GM12878 (cell line): Measurements from ENCODE around the gene HASPIN. TPM values are rescaled to one million over a fixed set of nuclear protein-coding genes. Genes with fewer than 3 reads are reported as not detected.
"Not testable (repeated sequence)": the region's sequence is repeated elsewhere in the genome, so short reads cannot be mapped to it uniquely, and the experiment has no call there.

Experiments used
- ATAC-seq: fragments of 200-7000 bp; cut with Tn5 transposase; 3 replicates; pipeline ENCODE4 v1.9.1; 2020; ENCODE audit warnings: mild to moderate bottlenecking, moderate library complexity
- BruUV-seq: library from RNA; stranded (reverse); fragments of 400-500 nt; replicated peaks from 2 replicates; lab custom pipeline; 2021; lab: Mats Ljungman, UMichigan
- CTCF ChIA-PET: fragments of 300-600 bp; sonication (Branson Sonifier 250); formaldehyde crosslinking; extraction: SDS; loops from one replicate; lab custom pipeline; 2021; ENCODE audit warnings: inconsistent platforms; lab: Yijun Ruan, JAX
- POLR2A ChIA-PET: fragments of 350-600 bp; formaldehyde crosslinking; extraction: SDS; loops from one replicate; lab custom pipeline; 2021; ENCODE audit warnings: inconsistent platforms; lab: Charles Lee
- RAD21 ChIA-PET: fragments of 300-600 bp; sonication (Branson Sonifier 250); formaldehyde crosslinking; loops from one replicate; lab custom pipeline; 2023; ENCODE audit warnings: antibody characterized with exemption; ENCODE audit not compliant: unreplicated experiment; lab: Charles Lee
- SMC1A ChIA-PET: fragments of 300-600 bp; sonication (Branson Sonifier 250); formaldehyde crosslinking; loops from one replicate; lab custom pipeline; 2023; ENCODE audit not compliant: unreplicated experiment, uncharacterized antibody; lab: Charles Lee
- DNase-seq: peaks from one replicate; pipeline ENCODE4 v3.0.0-alpha.2; 2011; ENCODE audit warnings: low read depth, low spot score
- FAIRE-seq: peaks from 3 replicates; lab custom pipeline; 2011; peaks lifted over from hg19 to GRCh38; lab: Jason Lieb, UNC
- H2AFZ ChIP-seq: 2 replicates; pipeline ENCODE4 v1.6.0; 2011; ENCODE audit warnings: low read depth, low read length, control low read depth; ENCODE audit not compliant: control insufficient read depth
- H3K27ac ChIP-seq: 2 replicates; pipeline ENCODE4 v1.5.1; 2011; ENCODE audit warnings: control low read depth; ENCODE audit not compliant: control insufficient read depth, insufficient read depth
- H3K27me3 ChIP-seq, 2 experiments: replicated peaks in 1 of 2; 2 replicates each; pipeline versions ENCODE4 v1.6.0 to v1.6.1; 2011; ENCODE audit warnings: low read length in 1 of 2; ENCODE audit not compliant: control insufficient read depth in 2 of 2, insufficient read depth in 2 of 2
- H3K36me3 ChIP-seq, 2 experiments: 2 replicates each; pipeline ENCODE4 v1.5.1; 2011; ENCODE audit warnings: low read length in 1 of 2; ENCODE audit not compliant: control insufficient read depth in 2 of 2, insufficient read depth in 2 of 2
- H3K4me1 ChIP-seq: 2 replicates; pipeline ENCODE4 v1.6.1; 2011; ENCODE audit warnings: mild to moderate bottlenecking, low read length, moderate library complexity, mixed read lengths; ENCODE audit not compliant: control insufficient read depth, insufficient read depth
- H3K4me2 ChIP-seq: 2 replicates; pipeline ENCODE4 v1.6.0; 2011; ENCODE audit warnings: control low read depth; ENCODE audit not compliant: control insufficient read depth, insufficient read depth
- H3K4me3 ChIP-seq: fragments of 200-600 bp; sonication (generic); 2 replicates; pipeline ENCODE4 v1.5.1; 2016
- H3K79me2 ChIP-seq: 2 replicates; pipeline ENCODE4 v1.6.0; 2011; ENCODE audit warnings: low read length; ENCODE audit not compliant: control insufficient read depth, insufficient read depth
- H3K9ac ChIP-seq: 2 replicates; pipeline ENCODE4 v1.8.0; 2011; ENCODE audit warnings: low read length, control low read depth, mixed read lengths; ENCODE audit not compliant: control insufficient read depth, insufficient read depth
- H3K9me3 ChIP-seq: replicated peaks from 3 replicates; pipeline ENCODE4 v1.5.1; 2011; ENCODE audit warnings: mild to moderate bottlenecking, low read length; ENCODE audit not compliant: control insufficient read depth, insufficient read depth
- H4K20me1 ChIP-seq: 2 replicates; pipeline ENCODE4 v1.6.0; 2011; ENCODE audit not compliant: control insufficient read depth, insufficient read depth
- CREM ChIP-seq: IDR thresholded peaks from 2 replicates; pipeline ENCODE4 v1.6.1; 2014; ENCODE audit warnings: antibody characterized with exemption, low read depth
- ETV6 ChIP-seq, 2 experiments: fragments of 450-650 bp in 1 of 2; IDR thresholded peaks in 1 of 2; conservative IDR thresholded peaks in 1 of 2; 2 replicates each; pipeline ENCODE4 v1.6.1; 2014; ENCODE audit warnings: antibody characterized with exemption in 1 of 2, borderline replicate concordance in 1 of 2, low read depth in 1 of 2, mild to moderate bottlenecking in 1 of 2, moderate library complexity in 1 of 2
- FOXM1 ChIP-seq: IDR thresholded peaks from 2 replicates; pipeline ENCODE4 v1.6.1; 2012; ENCODE audit warnings: low read depth, mild to moderate bottlenecking, inconsistent platforms, low read length, moderate library complexity
- HDAC2 ChIP-seq: fragments of 200-600 bp; sonication (generic); IDR thresholded peaks from 2 replicates; pipeline ENCODE4 v1.6.1; 2017
- HDAC6 ChIP-seq: fragments of 200-600 bp; sonication (generic); IDR thresholded peaks from one replicate; pipeline ENCODE4 v1.8.0; 2017; ENCODE audit warnings: antibody characterized with exemption; ENCODE audit not compliant: unreplicated experiment
- HDGF ChIP-seq: fragments of 450-650 bp; IDR thresholded peaks from 2 replicates; pipeline ENCODE4 v1.6.1; 2016; ENCODE audit warnings: antibody characterized with exemption
- NBN ChIP-seq: fragments of 450-650 bp; IDR thresholded peaks from 2 replicates; pipeline ENCODE4 v1.6.1; 2016
- SMC3 ChIP-seq: IDR thresholded peaks from 2 replicates; pipeline ENCODE4 v1.6.1; 2011; ENCODE audit warnings: low read length, improper control_type of control experiment, borderline replicate concordance
- TARDBP ChIP-seq: IDR thresholded peaks from 2 replicates; pipeline ENCODE4 v1.6.1; 2016; ENCODE audit warnings: borderline replicate concordance
- TCF12 ChIP-seq: IDR thresholded peaks from 2 replicates; pipeline ENCODE4 v1.6.1; 2011; ENCODE audit warnings: low read depth, mild to moderate bottlenecking, low read length
- ZNF384 ChIP-seq: IDR thresholded peaks from 2 replicates; pipeline ENCODE4 v1.6.1; 2012; ENCODE audit warnings: low read depth, mild to moderate bottlenecking, low read length, improper control_type of control experiment, borderline replicate concordance
- ZNF592 ChIP-seq: fragments of 450-650 bp; IDR thresholded peaks from 2 replicates; pipeline ENCODE4 v1.6.1; 2017; ENCODE audit warnings: mild to moderate bottlenecking, moderate library complexity
- ZZZ3 ChIP-seq: IDR thresholded peaks from 2 replicates; pipeline ENCODE4 v1.6.1; 2011; ENCODE audit warnings: low read depth; ENCODE audit not compliant: control insufficient read depth, insufficient read length
- WGBS: methylation state at CpG from one replicate; pipeline ENCODE4 v1.1.6; 2016; ENCODE audit warnings: low lambda C conversion rate; ENCODE audit not compliant: insufficient replicate concordance, insufficient coverage; ENCODE audit errors: missing lambda C conversion rate; 5-methylcytosine and 5-hydroxymethylcytosine counted together
- in situ Hi-C: fragments of 300-500 bp; cut with MboI; formaldehyde crosslinking; loops from 9 replicates; pipeline ENCODE4 v1.14.3; 2018; ENCODE audit warnings: mixed read lengths
- intact Hi-C: fragments of 100-400 bp; cut with micrococcal nuclease; formaldehyde crosslinking; loops from one replicate; pipeline ENCODE4 v1.14.2; 2022; ENCODE audit not compliant: unreplicated experiment
- polyA plus RNA-seq, 11 experiments: library from polyadenylated mRNA; depleted of rRNA in 4 of 11; unstranded in 6 of 11; stranded (reverse) in 5 of 11; fragments of >200 nt; fragmentation: Nextera tagmentation in 4 of 11; fragmentation: Illumina TruSeq in 1 of 11; extraction: Ambion mirVana in 4 of 11; extraction: Trizol in 1 of 11; gene quantifications; 1 replicate in 1 of 11; 2 replicates in 10 of 11; pipeline versions ENCODE4 v1.2.1 to v1.2.3, GENCODE V29; 2011 to 2016; ENCODE audit warnings: inconsistent platforms in 2 of 11, missing spikeins in 2 of 11, low read depth in 1 of 11
- total RNA-seq, 4 experiments: library from RNA; depleted of rRNA in 3 of 4; stranded (reverse); fragments of >200 nt in 3 of 4; fragmentation: Illumina TruSeq in 1 of 4; extraction: Trizol in 1 of 4; gene quantifications; 2 replicates each; pipeline versions ENCODE4 v1.2.1 to v1.2.3, GENCODE V29; 2013 to 2021

The HASPIN gene
- total and polyA plus RNA-seq, 10 of the 15 experiments (the other 5 are each of a cell fraction or from before 2014, with no cell fraction given) = 0.80 to 18.0 (median 10.1) TPM

DNA sequence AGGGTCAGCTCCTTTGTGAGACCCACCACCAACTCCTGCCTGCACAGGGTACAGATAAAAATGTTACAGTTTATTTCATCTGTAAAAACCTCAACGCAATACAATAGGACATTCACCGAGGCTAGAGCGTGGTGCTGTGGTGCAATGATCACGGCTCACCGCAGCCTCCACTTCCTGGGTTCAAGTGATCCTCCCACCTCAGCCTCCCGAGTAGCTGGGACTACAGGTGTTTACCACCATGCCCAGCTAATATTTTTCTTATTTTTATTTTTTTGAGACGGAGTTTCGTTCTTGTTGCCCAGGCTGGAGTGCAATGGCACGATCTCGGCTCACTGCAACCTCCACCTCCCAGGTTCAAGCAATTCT lies 11.2 kb downstream of the HASPIN start:
- in situ Hi-C loops = loop anchor here (5.0 kb wide), 1 partner anchor 87 kb away; no protein-coding TSS in a partner anchor
- H3K27me3 ChIP-seq, H2AFZ ChIP-seq, H3K4me1 ChIP-seq, H3K9ac ChIP-seq, H3K4me2 ChIP-seq, POLR2A ChIA-PET, H3K9me3 ChIP-seq, H4K20me1 ChIP-seq, H3K27ac ChIP-seq, FAIRE-seq, H3K4me3 ChIP-seq, H3K79me2 ChIP-seq, BruUV-seq, ATAC-seq, H3K36me3 ChIP-seq, DNase-seq: not testable (repeated sequence)
- RAD21 ChIA-PET = interaction anchor here (0.7 to 7.7 kb wide), 2 partner anchors 93 to 109 kb away, joined by 3 to 191 read pairs; no protein-coding TSS in a partner anchor
- 80% methylated on average over 7 of the region's 10 CpGs for WGBS
- intact Hi-C loops = loop anchor here (5.0 to 10.0 kb wide), 4 partner anchors 62 to 690 kb away; no protein-coding TSS in a partner anchor
- SMC1A ChIA-PET = interaction anchor here (1.2 to 10.8 kb wide), 4 partner anchors 52 to 132 kb away, joined by 3 to 255 read pairs (median 42); partner anchors contain the start of gene NCBP3
- CTCF ChIA-PET = interaction anchor here (0.9 to 9.7 kb wide), 11 partner anchors 11 to 179 kb away, joined by 3 to 371 read pairs (median 4); partner anchors contain the start of genes HASPIN and NCBP3

- no peak for TF ChIP-seq SMC3
- no peak for TF ChIP-seq FOXM1
- TF ChIP-seq HDAC6 = no peak
- no peak for TF ChIP-seq HDGF
- TF ChIP-seq ZNF592 = no peak
- no peak for TF ChIP-seq ZZZ3
- TF ChIP-seq NBN = no peak
- TF ChIP-seq TARDBP = no peak
- TF ChIP-seq CREM = no peak
- no peak for TF ChIP-seq ZNF384
- TF ChIP-seq HDAC2 = no peak
- no peak for TF ChIP-seq TCF12
- TF ChIP-seq ETV6 (conservative IDR thresholded peaks at IDR 0.05 in 1 of 2, IDR thresholded peaks at IDR 0.05 in 1 of 2; ENCODE audit: borderline replicate concordance in 1 of 2, low read depth in 1 of 2) = no peak
- DNase-seq = no peak
- Histone ChIP-seq H3K27me3 (no peaks in the 10 kb centered on the region), H3K4me3 (no peak overlapping the region), H3K4me1 (peaks cover 7% of the 10 kb centered on the region; the same call in 1 of the 2 replicates), H3K79me2 (no peaks in the 10 kb centered on the region), H4K20me1 (no peaks in the 10 kb centered on the region), H3K9ac (no peak overlapping the region), H3K36me3 (no peaks in the 10 kb centered on the region), H2AFZ (no peak overlapping the region), H3K9me3 (no peaks in the 10 kb centered on the region), H3K27ac (no peak overlapping the region), H3K4me2 (no peak overlapping the region)
- SMC1A ChIA-PET = interaction anchor here (0.8 to 10.8 kb wide), 6 partner anchors 31 to 133 kb away, joined by 3 to 255 read pairs (median 10); partner anchors contain the start of gene NCBP3
- BruUV-seq = no TSS peak
- POLR2A ChIA-PET = interaction anchor here (1.3 kb wide), 1 partner anchor 92 kb away, joined by 3 read pairs; no protein-coding TSS in a partner anchor
- in situ Hi-C loops = loop anchor here (5.0 kb wide), 1 partner anchor 87 kb away; no protein-coding TSS in a partner anchor
- CTCF ChIA-PET = interaction anchor here (0.9 to 9.7 kb wide), 10 partner anchors 12 to 179 kb away, joined by 3 to 371 read pairs (median 4); partner anchors contain the start of genes HASPIN and NCBP3
- RAD21 ChIA-PET = interaction anchor here (1.0 to 7.7 kb wide), 5 partner anchors 12 to 110 kb away, joined by 5 to 191 read pairs (median 24); partner anchors contain the start of genes HASPIN and NCBP3
- ATAC-seq = no peak
- FAIRE-seq = no peak
- intact Hi-C loops = loop anchor here (5.0 to 10.0 kb wide), 4 partner anchors 62 to 691 kb away; no protein-coding TSS in a partner anchor
- 57% methylated on average over 8 of the region's 8 CpGs for WGBS
These were observed 11.8 kb downstream of the HASPIN start for GRCh38 chr17:3735515-3735914.
